ENCODE data around the gene TMEM9. TPM values are rescaled to one million over a fixed set of nuclear protein-coding genes. Genes with fewer than 3 reads are reported as not detected.

TMEM9 gene
- total and polyA plus RNA-seq, 8 donors: 21.7 to 53.8 (median 48.0) TPM

GRCh38 chr1:201137579-201138310 is 16.5 kb downstream of the TMEM9 start:
- Histone ChIP-seq H3K27me3 (no peaks in the 10 kb centered on the region), H3K4me1 (peaks cover 15 to 29% (median 22%) of the 10 kb centered on the region in 4 donors), H3K27ac (peak overlapping the region; percentile 40 to 81 (median 74)), H3K9me3 (no peaks in the 10 kb centered on the region), H3K4me3 (no peak overlapping the region), H3K36me3 (peaks cover 28 to 76% (median 69%) of the 10 kb centered on the region in 4 donors)
- no peak for TF ChIP-seq POLR2A (IDR thresholded peaks at IDR 0.05)
- TF ChIP-seq POLR2AphosphoS5 (IDR thresholded peaks at IDR 0.05): peak in 1 of 3 donors; percentile 63
- DNase-seq: peak; percentile 75 to 93
- WGBS, 5 donors: 41 to 53% (median 51%) methylated on average over 6 of the region's 6 CpGs
- intact Hi-C loops (cut with DNase I; ENCODE audit: low total_unique reads): no loop called here

DNA sequence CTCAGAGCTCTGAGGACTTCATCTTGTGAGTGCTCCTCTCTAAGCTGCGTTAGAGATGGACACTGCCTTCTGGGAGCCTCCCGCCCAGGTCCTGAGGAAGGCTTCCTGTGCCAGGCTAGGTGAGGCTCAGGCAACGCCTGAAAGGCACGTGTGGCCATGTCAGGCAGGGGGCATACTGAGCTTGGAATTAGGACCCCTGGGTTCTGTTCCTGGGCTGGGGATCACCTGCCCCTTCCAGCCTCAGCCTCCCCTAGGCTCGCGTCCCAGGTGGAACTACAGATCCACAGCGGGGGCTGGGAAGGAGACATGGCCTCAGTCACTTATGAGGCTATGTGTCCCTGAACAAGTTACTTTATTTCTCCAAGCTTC is 17.3 kb downstream of the TMEM9 start:
- peak overlapping the region in 4 of 5 donors; percentile 59 to 81 (median 76) for H3K27ac ChIP-seq
- no peak for TF ChIP-seq EP300 (IDR thresholded peaks at IDR 0.05)
- no peak for TF ChIP-seq CTCF (IDR thresholded peaks at IDR 0.05)
- no peak for TF ChIP-seq POLR2AphosphoS5 (IDR thresholded peaks at IDR 0.05)
- no peak for TF ChIP-seq POLR2A (IDR thresholded peaks at IDR 0.05)
- peaks cover 15 to 29% (median 22%) of the 10 kb centered on the region in 4 donors for H3K4me1 ChIP-seq
- WGBS, 5 donors: 81 to 98% (median 91%) methylated on average over 6 to 7 of the region's 7 CpGs
- H3K36me3 ChIP-seq: peaks cover 25 to 74% (median 62%) of the 10 kb centered on the region in 4 donors
- H3K9me3 ChIP-seq: no peaks in the 10 kb centered on the region
- intact Hi-C loops (cut with DNase I; ENCODE audit: low total_unique reads): no loop called here
- no peak for DNase-seq
- H3K4me3 ChIP-seq: no peak overlapping the region
- no peaks in the 10 kb centered on the region for H3K27me3 ChIP-seq

- Histone ChIP-seq H3K9me3 (no peaks in the 10 kb centered on the region), H3K4me1 (peaks cover 15 to 29% (median 22%) of the 10 kb centered on the region in 4 donors), H3K36me3 (peaks cover 21 to 69% (median 57%) of the 10 kb centered on the region in 4 donors), H3K4me3 (no peak overlapping the region), H3K27ac (peak overlapping the region in 4 of 5 donors; percentile 59 to 81 (median 76)), H3K27me3 (no peaks in the 10 kb centered on the region)
- WGBS, 5 donors: 73 to 89% (median 75%) methylated on average over 8 of the region's 8 CpGs
- no peak for TF ChIP-seq POLR2A (IDR thresholded peaks at IDR 0.05)
- no peak for TF ChIP-seq EP300 (IDR thresholded peaks at IDR 0.05)
- TF ChIP-seq POLR2AphosphoS5 (IDR thresholded peaks at IDR 0.05): no peak
- no peak for TF ChIP-seq CTCF (IDR thresholded peaks at IDR 0.05)
- intact Hi-C loops (cut with DNase I; ENCODE audit: low total_unique reads): no loop called here
- DNase-seq: no peak
Measured at GRCh38 chr1:201136355-201137023, 17.8 kb downstream of the TMEM9 start.

GRCh38 chr1:201134405-201134804 is 19.9 kb downstream of the TMEM9 start:
- no peak for DNase-seq
- 90 to 100% (median 95%) methylated on average over 6 of the region's 6 CpGs for WGBS, 5 donors
- intact Hi-C loops (cut with DNase I; ENCODE audit: low total_unique reads): no loop called here
- H3K4me3 ChIP-seq: no peak overlapping the region
- H3K27ac ChIP-seq: no peak overlapping the region
- peaks cover 10 to 48% (median 36%) of the 10 kb centered on the region in 4 donors for H3K36me3 ChIP-seq
- TF ChIP-seq CTCF (IDR thresholded peaks at IDR 0.05) (no peak), POLR2A (IDR thresholded peaks at IDR 0.05) (no peak), POLR2AphosphoS5 (IDR thresholded peaks at IDR 0.05) (no peak), EP300 (IDR thresholded peaks at IDR 0.05) (no peak)
- no peaks in the 10 kb centered on the region for H3K27me3 ChIP-seq
- H3K4me1 ChIP-seq: peaks cover 15 to 28% (median 22%) of the 10 kb centered on the region in 4 donors
- no peaks in the 10 kb centered on the region for H3K9me3 ChIP-seq

Measured in stomach (tissue), 9 donors.